Anterior cingulate cortex (tissue), 58 donors: ENCODE results near the gene FRMD4B.
"Not testable (repeated sequence)": the region's sequence is repeated elsewhere in the genome, so short reads cannot be mapped to it uniquely, and the experiment has no call there.

Experiments used
- DNase-seq, 58 donors: peaks; one replicate each; lab custom pipeline; 2025; lab: John Stamatoyannopoulos, UW

FRMD4B gene

GRCh38 chr3:69252141-69252540 lies 133.7 kb downstream of the FRMD4B start:
- DNase-seq, result no peak

DNA sequence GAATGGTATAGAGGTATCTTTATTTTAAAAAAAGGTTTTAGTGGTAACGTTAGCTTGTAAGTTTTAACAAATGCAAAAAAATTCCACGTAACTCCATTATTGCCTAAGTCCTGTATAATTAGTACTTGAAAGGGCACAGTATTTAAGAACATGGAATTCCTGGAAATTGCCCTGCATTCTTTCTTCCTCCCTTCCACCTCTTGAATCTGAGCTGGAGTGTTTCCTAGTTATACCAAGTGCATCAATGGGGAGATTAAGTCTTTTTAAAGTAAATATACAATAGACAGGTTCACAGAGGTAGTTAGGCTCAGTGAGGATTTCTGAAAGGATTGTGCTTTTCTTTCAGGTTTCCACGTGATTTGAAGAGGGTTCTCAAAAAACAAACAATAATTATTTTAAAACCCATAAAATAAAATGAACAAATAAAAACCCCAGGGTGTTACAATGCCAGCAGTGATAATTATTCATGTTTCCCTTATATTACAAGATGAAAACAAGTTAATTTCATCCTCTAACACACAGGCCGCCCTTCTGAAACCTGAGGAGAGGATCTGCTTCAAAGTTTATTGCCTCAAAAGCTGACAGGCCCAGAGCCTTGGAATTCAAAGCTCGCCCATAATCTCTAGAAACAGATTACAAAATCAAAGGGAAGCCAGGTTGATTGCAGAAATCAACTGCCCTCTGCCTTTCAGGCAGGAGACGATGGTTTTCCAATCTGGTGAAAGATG lies 134.6 kb downstream of the FRMD4B start:
- DNase-seq, result no peak

GRCh38 chr3:69250014-69250413 lies 135.9 kb downstream of the FRMD4B start:
- DNase-seq, result peak in 26 of 58 donors; percentile 1 to 58 (median 20)

- no peak for DNase-seq
Measured at GRCh38 chr3:69249001-69249400, 136.9 kb downstream of the FRMD4B start.

DNA sequence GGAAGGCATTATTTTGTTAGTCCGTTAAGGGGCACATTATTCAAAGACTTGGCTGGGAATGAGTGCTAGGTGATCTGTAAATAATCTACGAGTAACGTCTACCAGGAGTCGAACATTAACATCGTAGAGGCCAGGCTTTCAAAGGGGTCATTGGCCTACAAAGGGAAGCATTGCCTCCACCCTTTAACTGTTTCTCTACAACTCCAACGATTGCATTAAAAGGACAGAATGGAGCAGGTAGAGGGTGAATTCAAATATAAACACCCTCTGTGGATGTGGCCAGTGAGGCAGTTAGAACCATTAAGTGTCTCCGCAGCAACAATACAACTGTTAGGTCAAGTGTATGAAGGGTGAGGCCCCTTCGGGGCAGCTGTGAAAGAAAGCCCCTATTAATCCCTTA lies 137.5 kb downstream of the FRMD4B start:
- no peak for DNase-seq

DNA sequence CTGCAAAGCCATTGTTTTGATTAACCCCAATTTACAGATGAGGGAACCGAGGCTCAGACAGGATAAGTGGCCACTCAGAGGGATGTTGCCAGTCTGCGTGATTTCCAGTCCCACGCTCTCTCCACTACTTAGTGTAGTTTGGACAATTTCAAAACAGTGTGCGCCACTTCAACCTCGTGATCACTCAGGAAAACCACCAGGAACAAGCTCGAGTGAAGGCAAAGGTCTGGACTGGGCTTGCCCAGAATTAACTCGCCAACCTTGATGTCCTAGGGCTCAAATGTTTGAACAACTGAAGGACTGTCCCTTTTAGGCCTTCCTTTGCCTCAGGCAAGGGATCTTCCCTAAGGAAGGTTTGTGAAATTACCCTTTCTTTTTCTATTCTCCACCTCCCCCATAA lies 139.3 kb downstream of the FRMD4B start:
- DNase-seq, result no peak

GRCh38 chr3:69244039-69244438 lies 141.8 kb downstream of the FRMD4B start:
- no peak for DNase-seq

DNA sequence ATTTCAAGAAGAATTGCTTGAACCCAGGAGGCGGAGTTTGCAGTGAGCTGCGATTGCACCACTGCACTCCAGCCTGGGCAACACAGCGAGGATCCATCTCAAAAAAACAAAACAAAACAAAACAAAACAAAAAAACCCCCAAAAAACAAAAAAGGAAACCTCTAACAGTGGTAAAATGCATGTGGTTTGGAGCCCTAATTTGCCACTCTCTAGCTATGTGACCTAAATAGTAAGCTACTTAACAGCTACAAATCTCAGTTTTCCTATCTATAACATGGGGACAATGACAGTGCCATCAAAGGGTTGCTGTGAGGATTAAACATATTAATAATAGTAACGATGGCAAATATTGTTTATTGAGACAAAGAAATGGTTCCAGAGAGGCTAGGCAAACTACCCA lies 144.1 kb downstream of the FRMD4B start:
- DNase-seq, result no peak

DNA sequence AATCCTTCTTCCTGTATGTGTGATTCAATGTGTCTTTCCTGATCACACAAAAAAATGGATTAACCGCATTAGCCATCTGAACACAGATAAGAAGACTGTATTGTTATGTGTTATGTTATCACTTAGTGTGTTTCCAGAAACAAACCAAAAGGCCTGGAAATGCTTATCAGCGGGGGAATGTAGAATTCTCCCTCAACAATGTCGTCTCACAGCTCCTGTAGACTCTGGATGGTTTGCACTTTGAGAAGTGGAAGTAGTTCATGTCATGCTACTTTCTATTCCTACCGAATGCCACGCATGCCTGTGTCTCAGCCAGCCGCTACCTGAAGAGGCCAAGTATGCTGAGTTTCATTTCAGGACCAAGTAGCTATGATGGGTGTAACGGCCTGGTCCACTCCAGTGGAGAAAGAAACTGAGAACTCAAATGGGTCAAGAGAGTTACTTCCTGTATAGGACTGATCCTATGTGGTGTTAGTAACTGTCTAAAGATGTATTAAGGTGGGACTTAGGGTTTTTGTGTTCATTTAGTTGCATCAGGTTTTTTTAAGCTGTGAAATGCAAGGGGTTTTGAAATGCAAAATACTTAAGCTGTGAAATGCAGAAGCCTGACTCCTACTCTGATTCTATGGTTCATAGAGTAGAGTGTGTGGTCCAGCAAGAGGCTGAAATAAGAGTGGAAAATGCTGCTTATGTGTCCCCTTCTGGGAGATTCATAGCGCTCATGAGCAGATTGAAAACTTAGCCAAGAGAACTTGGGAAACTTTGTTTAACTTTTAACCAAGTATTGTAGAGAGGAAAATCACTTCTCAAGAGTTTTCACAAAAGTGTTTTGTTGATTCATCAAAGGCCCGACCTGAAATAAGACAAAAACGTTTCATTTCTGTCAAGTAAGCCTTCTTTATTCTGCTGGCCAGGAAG lies 145.0 kb downstream of the FRMD4B start:
- no peak for DNase-seq

- DNase-seq, result no peak
Measured at GRCh38 chr3:69239063-69239462, 146.8 kb downstream of the FRMD4B start.

DNA sequence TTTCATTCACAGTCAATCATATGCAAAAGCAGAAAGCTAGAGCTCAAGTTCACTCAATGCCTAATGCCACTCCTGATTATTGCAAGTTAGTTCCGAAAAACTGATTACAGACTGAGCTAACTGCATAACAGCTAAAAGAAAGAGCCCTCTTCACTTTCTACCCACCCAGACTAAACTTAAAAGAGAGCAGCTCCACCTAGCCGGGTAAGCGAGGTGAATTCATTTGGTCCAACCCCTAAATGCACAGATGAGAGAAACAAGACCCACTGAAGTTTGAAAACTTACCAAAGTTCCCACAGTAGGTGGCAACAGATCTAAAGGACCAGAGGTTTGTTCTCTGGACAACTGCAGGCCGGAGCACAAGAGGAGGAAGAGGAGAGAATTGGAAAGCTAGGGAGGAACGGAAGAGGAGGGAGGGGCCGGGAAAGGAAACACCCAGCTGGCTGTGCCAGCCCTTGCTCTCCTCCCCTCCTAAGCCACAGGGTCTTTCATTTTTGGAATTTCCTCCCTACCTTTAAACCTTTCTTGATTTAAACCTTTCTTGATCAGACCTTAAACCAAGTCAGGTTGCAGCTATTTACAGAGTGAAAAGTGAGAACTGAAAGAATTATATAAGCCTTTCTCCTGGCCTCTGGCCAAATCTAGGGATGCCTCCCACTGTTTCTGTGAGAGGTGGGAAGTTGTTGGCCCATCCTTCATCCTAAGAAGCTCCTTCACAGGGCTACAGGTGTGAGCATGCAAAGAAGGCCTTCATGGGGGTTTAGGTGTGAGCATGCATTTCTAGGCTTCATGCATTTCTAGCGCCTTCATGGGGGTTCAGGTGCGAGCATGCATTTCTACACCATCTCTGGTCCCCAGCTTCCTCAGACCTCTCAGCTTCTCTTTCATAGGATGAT lies 148.8 kb downstream of the FRMD4B start:
- DNase-seq, result no peak

DNA sequence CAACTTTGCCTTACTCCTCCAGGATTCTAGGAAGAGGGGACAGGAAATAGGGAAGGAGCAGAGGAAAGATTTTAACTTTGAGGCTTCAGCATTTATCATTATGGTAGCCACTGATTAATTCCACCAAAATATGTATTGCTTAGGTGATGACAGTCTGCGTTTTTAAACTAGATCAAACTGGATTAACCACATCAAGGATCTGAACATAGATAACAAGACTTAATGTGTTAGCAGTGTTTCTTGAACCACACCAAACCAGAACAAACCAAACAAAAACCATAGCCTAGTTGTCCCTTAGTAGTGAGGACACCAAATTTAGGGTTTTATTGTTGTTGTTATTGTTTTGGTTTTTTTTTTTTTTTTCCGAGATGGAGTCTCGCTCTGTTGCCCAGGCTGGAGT lies 150.0 kb downstream of the FRMD4B start:
- DNase-seq, result no peak

GRCh38 chr3:69235227-69235626 lies 150.7 kb downstream of the FRMD4B start:
- DNase-seq, result not testable (repeated sequence)

- DNase-seq, result no peak
Measured at GRCh38 chr3:69232482-69232881, 153.4 kb downstream of the FRMD4B start.

DNA sequence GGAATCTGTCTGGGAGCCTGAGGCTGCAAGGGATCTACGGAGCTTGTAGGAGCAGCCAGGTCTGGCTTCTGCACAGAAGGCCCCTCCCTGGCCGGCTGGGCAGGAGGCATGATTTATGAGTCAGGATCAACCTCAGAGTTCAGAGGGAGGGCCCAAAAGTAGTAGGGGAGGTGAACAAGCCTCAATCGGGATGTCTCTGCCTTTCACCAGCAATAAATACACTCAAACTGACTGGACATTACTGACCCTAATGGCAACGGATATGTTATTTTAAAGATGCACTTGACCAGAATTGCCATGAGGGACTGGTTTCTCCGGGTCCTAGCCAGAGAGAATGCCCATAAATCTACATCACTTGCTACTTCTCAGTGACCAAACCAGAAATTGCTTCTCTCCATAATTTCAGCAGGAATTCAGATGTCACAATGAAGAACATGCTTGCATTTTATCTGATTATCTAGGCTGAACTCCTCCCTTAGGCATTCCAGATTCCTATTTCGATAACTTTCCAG lies 153.9 kb downstream of the FRMD4B start:
- no peak for DNase-seq

- DNase-seq, result no peak
Measured at GRCh38 chr3:69226071-69226470, 159.8 kb downstream of the FRMD4B start.

DNA sequence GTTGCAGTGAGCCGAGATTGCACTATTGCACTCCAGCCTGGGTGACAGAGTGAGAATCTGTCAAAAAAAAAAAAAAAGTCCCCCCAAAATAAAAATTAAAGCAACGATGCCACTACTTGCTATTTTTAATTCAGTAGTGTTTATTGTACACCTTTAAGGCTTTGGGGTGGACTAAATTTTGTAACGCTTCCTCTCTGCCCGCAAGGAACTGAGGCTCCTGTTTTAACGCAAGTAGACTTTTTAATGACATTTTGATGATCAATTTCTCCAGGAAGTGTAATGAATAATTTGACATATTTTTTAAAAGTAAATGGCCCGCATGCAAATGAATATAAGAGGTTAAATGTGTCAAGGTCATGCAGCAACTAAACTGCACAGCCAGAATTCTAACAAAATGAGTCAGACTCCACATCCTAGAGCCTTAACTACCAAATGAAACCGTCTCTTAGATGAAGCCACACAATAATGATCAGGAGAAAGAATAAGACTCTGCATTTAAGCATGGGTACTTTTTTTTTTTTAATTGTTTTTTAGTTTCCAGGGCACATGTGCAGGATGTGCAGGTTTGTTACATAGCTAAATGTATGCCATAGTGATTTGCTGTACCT lies 166.7 kb downstream of the FRMD4B start:
- DNase-seq, result no peak

- no peak for DNase-seq
Measured at GRCh38 chr3:69218079-69218478, 167.8 kb downstream of the FRMD4B start.

- DNase-seq, result no peak
Measured at GRCh38 chr3:69216981-69217380, 168.9 kb downstream of the FRMD4B start.

- DNase-seq, result peak in 1 of 58 donors; percentile 9
Measured at GRCh38 chr3:69214241-69214640, 171.6 kb downstream of the FRMD4B start.
